GM18520 (cell line): ENCODE data around the gene ZNRF3.
"Not testable (repeated sequence)": the region's sequence is repeated elsewhere in the genome, so short reads cannot be mapped to it uniquely, and the experiment has no call there.

Experiments used
- ATAC-seq: cut with Tn5 transposase; IDR thresholded peaks from one replicate; pipeline ENCODE4 v1.9.1; 2021; ENCODE audit not compliant: unreplicated experiment

The ZNRF3 gene

DNA sequence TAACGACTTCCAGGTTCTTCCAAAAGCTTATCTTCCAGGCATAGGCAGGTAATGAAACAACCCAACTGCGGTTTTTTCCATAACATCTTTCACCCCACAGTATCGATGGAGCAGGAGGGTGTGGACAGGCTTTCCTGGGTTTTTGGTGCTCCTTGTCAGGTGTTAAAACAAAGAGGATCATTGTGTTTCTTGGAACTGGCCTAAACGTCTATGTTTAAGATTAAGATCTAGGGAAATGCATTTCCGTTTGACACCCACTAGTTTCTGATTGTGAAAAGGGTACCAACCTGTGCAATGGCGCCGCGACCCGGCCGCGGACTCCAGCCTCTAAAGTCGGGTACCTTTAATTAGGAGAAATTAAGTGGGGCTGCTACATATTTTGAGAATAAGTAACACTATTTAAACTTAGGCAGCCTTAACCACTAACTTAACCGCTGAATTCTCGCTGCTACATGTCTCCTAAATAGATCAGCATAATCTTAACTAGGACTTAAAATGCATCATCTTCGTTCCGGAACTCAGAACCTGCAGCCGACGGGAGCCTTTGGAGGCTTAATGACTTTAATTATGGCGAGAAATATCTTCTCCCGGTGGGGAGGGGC, 146.7 kb downstream of the ZNRF3 start:
- ATAC-seq = no peak

DNA sequence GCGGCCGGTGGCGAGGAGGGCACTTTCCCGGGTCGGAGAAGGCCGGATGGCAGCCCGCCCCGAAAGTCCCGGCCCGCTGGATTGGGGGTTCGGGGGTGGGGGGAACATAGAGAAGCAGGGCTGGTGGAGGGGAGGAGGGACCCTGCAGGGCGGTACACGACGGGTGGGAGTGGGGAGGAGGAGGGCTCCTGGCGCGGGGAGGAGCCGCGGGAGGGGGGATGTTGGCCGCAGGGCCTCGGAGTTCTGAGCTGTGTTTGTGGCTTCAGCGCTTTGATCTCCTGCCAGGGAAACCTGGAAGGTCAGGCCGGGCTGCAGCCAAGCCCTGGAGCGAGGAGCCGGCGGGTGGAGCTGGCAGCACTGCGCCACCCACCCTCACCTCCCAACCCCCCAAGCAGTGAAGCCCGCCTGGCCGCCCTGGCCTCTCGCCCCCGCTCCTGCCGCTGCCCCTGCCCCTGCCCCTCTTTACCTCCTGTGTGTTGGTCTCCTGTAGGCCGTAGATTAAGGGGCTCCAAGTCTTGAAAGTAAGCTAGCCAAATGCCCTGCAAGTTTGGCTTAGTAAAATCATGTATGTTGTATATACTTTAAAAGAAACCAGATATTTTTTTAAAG, 147.3 kb downstream of the ZNRF3 start:
- ATAC-seq = no peak

DNA sequence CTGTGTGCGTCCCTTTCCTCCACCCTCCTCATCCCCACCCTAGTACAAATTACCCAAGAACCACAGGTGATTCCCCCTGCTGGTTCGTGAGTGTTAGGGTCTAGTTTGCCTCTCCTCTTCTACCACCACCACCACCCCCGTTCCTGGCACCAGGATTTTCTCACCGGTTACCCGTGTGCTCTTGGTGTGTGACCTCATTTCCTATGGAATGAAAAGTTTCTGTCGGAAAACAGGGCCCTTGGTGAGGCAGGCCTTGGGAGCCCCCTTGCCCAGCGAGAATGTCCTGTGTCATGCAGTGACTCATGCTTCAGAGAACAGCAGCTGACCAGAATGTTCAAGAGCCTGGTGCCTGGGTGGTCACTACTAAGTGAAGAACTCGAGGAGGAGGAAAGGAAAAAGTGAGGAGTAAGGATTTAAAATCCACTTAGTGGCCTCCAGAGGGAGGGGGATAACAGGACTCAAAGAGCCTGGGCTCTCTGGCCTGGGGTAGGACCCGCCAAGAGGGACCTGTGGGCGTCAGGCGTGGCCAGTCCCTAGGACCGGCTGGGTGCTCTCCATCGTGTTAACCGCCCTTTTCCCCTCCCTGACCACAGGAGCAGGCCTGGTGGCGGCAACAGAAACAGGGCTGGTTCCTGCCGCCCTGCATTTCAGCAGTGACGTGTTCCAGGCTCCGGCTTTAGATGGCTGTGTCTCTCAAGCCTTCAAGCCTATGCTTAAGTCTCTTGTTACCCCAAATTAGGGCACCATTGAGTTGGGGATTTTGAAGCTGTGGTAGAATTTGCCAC, 148.0 kb downstream of the ZNRF3 start:
- ATAC-seq = no peak

DNA sequence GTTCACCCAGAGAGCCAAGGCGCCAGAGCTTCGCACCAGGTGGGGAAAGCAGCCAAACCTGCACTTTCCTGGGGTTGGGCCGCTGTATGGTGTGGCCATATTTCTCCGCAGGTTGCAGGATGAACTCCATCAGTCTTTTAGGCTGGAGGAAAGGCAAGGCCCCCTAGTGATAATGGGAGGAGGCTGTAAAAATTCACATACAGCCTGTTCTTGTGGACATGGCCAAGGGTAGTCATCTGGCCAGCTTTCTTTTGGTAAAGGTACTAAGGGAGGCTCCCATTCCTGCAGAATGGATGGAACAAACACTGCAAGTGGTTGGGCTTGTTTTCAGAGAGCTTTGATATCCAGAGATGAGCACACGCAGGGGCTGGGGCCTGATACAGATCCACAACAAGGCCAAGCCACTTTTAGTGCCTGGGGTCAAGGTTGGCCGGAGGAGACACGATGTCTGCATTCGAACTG, 148.7 kb downstream of the ZNRF3 start:
- no peak for ATAC-seq

DNA sequence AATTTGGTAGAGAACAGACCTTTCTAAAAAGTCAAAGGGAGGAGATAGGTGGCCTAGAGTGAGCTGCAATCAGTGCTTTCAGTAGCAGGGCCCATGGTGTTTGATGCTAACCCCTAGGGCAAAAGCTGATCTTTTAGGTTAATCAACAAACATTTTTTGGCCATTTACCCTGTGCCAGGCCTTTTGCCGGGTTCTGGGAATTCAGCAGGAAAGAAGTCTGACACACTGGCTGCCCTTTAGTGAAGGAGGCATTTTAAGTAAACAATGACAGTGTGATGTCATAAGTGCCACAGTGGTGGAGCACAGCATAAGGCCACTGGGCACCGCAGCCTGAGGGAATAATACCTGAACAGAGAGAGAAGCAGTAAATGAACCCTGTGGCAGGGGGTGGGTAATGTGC, 149.2 kb downstream of the ZNRF3 start:
- no peak for ATAC-seq

DNA sequence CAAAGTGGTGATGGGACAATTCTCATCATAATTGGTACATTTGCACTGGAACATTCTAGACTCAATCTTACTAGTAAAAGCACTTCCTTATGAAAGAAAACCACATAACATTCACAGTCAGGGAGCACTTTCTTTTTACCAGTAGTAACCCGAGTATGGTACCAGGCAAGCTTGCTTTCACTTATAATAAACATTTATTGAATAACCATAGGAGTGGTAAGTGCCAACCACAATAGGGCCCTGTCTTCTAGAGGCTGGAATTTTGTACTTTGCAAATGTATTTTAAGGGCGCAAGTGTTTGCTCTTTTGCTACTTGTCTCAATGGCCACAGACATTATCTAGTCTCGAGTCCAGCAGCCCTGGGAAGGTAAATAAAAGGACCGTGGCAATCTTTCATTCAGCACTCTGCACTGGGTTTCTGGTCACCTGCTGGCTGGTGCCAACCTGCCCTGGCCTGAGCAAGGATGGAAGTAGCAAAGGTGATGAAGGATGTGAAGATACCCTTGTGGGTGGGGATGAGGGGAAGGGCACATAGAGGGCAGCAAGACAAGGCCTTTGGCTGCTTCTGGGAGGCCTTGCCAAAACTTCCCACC, 154.1 kb downstream of the ZNRF3 start:
- ATAC-seq = no peak

DNA sequence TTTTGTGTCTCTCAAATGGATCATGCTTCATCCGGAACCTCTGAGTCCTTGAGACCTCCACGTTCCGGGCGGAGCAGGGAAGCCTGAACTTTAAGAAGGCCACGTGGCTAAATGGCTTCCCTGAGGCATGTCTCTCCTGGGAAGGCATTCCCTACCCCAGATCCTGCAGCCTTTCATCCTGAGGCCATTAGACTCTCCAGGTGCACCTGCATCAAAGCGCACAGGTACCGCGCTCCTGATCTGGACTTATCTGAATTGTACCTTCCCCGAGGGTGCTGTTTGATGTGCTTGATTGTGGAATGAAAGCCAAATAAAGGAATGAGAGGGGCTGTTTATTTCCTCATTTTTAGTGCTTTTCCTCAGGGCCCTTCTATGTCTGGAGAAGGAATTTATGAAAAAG, 155.8 kb downstream of the ZNRF3 start:
- ATAC-seq = no peak

DNA sequence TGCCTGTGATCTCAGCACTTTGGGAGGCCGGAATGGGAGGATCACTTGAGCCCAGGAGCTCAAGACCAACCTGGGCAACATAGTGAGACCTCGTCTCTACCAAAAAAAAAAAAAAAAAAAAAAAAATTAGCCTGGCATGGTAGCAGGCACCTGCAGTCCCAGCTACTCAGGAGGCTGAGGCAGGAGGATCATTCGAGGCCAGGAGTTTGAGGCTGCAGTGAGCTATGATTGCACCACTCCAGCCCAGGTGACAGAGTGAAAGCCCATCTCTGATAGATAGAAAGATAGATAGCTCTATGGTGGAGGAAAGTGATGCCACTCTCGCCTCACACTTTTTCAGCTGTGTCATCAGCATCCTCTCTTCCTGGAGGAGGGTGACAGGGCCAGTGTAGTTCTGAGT, 156.3 kb downstream of the ZNRF3 start:
- not testable (repeated sequence) for ATAC-seq

DNA sequence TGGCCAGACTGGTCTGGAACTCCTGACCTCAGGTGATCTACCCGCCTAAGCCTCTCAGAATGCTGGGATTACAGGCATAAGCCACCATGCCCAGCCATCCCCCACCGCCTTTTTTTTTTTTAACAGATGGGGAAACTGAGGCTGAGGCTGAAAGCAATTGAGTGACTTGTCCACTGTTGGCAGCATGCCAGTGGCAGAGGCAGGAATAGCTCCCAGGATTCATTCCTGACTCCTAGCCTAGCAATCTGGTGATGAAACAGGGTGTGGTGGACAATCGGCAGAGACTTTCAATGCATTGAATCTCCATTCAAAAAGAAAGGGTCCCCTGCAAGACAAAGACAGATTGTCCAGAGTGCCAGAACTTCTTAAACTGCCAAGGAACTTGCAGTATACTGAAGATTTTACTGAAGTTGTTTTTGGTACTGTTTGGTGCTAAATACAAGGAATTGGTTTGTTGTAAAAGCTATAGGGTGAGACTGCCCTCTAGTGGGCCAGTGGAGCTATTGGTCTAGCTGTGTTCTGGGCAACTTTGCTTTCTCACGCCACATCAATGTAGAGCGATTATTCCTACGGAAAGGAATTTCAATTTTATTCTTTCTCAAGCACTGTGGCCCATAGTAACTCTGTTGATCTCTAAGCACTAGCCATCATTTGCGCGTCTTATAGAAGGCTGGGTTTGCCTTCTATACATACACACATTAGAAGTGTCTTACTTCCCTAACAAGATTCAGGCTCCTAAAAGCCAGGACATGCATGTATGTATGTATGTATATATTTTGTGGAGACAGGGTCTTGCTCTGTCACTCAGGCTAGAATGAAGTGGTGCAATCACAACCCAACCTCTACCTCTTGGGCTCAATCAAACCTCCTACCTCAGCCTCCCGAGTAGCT, 157.3 kb downstream of the ZNRF3 start:
- ATAC-seq = no peak

DNA sequence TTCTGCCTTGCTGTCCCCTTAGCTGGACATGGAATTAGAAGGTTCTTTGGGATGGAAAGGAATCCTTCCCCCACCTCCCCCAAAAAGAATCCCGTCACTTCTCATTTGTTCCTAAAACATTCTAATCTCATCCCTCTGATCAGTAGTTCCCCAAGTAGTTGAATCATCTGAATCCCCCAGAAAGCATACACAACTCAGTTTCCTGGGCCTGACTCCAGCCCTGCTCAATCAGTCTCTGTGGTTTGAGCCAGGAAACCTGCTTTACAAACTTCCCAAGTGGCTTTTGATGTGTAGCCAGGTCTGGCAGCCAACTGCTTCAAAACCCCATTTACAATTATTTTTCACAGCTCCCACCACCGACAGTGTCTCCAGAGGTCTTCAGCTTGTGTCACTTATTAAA, 158.0 kb downstream of the ZNRF3 start:
- ATAC-seq = no peak

DNA sequence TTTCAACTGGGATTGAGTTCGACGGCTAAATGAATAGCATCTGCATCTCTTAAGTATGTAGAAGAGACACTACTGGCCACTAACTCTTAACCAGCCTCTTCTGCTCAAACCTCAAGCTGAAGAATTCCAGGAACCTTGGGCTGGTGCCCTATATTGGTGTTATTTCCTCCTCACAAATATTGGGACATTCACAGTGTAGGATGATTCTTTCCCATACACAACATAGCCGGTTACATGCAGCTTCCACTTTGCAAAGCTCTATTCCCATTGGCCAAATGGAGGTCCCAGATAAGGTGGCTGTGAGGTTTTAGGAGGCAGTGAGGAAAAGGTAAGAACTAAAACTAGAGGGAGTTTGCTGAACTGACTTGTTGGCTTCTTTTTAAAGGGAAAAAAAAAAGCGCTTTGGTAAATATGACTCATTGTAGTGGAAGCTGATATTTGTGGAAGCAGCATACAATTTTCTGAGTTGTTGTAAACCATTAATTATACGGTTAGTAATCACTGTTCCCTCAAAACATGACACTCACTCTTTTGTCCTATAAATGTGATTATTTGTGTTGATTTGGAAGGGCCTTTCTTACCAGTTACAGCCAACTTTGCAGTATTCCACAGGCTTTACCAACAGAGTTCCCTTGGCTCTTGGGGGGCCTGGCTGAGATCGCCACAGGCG, 160.7 kb downstream of the ZNRF3 start:
- no peak for ATAC-seq

DNA sequence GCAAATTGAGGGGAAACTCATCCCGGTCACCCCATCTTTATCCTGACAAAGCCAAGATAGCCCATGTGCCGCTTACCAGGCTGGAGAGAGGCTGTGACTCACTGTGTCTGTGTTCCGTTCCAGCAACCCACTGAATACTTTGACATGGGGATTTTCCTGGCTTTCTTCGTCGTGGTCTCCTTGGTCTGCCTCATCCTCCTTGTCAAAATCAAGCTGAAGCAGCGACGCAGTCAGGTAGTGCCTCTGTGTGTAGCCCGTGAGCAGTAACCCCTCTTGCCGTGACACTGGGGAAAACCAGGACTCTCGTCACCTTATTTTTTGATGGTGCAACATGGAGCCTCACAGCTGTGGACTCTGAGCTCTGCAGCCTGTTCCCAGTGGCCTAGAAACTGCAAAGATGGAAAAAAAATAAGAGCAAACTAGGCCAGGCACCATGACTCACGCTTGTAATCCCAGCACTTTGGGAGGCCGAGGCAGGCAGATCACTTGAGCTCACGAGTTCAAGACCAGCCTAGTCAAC, 161.3 kb downstream of the ZNRF3 start:
- no peak for ATAC-seq

DNA sequence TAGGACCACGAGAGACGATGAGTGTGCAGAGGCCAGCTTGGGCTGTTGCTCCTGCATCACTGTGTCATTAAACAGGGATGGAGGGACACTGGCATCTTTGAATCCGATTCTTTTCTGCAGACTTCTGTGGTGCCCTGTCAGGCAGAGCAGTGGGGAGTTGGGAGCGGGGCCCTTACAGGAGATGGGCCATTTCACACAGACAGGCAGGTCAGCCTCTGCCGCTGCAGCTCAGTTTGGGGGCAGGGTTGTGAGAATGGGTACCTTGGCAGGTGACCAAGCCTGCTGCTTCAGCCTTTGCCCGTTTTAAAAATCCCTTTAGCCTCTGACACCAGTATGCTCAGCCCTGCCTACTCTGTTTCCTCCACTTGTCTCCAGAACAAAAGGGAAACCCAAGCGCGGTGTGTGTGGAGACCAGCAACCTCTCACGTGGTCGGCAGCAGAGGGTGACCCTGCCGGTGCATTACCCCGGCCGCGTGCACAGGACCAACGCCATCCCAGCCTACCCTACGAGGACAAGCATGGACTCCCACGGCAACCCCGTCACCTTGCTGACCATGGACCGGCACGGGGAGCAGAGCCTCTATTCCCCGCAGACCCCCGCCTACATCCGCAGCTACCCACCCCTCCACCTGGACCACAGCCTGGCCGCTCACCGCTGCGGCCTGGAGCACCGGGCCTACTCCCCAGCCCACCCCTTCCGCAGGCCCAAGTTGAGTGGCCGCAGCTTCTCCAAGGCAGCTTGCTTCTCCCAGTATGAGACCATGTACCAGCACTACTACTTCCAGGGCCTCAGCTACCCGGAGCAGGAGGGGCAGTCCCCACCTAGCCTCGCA, 165.7 kb downstream of the ZNRF3 start:
- ATAC-seq = no peak

DNA sequence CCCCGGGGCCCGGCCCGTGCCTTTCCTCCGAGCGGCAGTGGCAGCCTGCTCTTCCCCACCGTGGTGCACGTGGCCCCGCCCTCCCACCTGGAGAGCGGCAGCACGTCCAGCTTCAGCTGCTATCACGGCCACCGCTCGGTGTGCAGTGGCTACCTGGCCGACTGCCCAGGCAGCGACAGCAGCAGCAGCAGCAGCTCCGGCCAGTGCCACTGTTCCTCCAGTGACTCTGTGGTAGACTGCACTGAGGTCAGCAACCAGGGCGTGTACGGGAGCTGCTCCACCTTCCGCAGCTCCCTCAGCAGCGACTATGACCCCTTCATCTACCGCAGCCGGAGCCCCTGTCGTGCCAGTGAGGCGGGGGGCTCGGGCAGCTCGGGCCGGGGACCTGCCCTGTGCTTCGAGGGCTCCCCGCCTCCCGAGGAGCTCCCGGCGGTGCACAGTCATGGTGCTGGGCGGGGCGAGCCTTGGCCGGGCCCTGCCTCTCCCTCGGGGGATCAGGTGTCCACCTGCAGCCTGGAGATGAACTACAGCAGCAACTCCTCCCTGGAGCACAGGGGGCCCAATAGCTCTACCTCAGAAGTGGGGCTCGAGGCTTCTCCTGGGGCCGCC, 166.4 kb downstream of the ZNRF3 start:
- no peak for ATAC-seq

DNA sequence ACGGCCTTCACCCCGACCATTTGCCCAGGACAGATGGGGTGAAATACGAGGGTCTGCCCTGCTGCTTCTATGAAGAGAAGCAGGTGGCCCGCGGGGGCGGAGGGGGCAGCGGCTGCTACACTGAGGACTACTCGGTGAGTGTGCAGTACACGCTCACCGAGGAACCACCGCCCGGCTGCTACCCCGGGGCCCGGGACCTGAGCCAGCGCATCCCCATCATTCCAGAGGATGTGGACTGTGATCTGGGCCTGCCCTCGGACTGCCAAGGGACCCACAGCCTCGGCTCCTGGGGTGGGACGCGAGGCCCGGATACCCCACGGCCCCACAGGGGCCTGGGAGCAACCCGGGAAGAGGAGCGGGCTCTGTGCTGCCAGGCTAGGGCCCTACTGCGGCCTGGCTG, 167.1 kb downstream of the ZNRF3 start:
- no peak for ATAC-seq

DNA sequence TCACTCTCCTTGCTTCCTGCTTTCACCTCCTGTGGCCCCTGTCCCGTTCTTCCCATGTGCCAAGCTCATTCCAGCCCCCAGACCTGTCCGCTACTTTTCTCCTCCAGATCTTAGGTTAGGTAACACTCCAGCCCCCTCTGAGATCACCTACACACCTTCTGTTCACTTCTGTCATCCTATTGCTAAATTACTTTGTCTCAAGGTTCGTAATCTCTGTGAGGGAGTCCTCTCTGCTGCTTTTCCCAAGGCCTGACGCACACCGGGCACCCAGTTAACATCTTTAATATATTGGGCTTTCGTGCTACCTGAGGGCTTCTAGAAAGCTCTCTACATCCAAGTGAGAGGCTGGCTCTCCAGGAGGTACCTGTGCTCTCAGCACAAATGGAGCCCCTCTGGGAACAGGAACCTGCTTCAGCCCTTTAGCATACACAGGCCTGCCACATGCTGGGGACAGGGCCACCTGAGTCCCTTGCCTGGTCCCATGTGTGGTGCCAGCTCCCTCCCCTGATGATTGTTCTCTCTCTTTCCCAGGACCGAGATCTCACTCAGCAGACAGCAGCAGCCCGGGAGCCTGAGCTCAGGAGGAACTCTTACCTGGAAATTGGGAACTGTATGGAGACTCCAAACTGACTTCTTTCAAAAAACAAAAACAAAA, 169.8 kb downstream of the ZNRF3 start:
- ATAC-seq = no peak

DNA sequence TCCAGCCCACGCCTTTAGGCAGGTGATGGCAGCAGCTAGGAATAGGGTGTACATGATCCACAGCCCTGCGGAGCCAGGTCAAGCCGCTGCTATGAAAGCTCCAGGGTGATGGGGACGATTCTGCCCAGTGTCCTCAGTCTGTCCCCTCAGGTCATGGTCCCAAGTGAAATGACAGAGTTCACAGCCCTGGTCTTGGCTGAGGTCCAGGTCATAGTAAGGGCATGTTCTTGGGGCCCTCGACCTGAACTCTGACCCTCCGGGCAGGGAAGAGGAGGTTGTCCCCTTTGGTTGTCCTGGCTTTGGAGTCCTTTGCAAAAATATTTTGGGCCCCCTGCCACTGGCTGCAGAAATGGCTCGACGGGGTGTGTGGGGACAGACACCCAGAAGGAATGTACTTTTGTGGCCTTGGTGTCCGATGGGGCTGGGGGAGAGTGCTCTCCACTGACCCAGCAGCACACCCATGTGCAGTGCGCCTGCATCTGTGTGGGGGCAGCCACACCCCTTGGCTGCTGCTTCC, 170.9 kb downstream of the ZNRF3 start:
- ATAC-seq = no peak

DNA sequence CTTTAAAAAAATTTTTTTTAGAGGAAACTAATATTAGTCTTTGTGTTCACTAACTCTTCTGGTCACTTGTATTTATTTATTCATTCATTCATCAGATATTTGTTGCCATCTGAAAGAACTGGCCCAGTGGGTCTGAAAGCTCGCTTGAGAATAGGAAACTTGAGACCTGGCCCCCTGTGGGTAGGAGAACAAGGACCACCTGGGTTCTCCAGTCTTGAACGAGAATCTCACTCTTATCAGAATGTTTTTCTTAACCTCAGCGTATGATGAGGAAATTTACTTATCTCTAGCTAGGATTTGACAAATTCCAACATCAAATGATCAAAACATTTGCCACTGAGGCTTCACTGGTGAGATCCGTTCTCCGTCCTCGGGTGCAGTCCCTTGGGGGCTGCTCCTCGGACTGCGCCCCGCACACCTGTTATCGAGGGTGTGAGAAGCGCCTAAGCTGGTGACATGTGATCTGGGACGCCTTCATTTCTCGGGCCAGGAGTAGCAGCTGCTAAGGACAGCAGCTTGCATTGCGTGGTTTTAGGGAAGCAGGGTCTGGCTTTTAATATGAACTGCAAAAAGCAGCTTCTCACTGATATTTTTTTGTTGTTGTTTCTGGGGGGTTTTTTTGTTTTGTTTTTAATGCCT, 171.9 kb downstream of the ZNRF3 start:
- ATAC-seq = no peak
